Measurements from ENCODE around the gene FMNL2.
A peak's percentile ranks its signal among the peaks of the same experiment; 100 is the strongest.

Gene FMNL2

DNA sequence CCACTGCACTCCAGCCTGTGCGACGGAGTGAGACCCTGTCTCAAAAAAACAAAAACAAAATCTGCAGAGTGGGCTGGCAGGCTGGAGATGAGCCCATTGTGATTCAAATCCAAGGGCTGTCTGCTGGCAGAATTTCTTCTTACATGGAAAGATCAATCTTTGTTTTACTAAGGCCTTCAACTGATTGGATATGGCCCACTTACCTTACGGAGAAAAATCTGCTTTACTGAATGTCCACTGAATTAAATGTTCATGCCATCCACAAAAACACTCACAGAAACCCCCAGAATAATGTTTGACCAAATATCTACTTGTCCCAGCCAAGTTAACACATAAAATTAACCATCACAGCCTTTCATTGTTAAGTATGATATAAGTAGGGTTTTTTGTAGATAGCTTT lies 8.3 kb upstream of the FMNL2 start:
- no peak overlapping the region for H3K4me3 ChIP-seq (ENCODE audit: low read depth, low read length)
- TF ChIP-seq, protein P1, sequence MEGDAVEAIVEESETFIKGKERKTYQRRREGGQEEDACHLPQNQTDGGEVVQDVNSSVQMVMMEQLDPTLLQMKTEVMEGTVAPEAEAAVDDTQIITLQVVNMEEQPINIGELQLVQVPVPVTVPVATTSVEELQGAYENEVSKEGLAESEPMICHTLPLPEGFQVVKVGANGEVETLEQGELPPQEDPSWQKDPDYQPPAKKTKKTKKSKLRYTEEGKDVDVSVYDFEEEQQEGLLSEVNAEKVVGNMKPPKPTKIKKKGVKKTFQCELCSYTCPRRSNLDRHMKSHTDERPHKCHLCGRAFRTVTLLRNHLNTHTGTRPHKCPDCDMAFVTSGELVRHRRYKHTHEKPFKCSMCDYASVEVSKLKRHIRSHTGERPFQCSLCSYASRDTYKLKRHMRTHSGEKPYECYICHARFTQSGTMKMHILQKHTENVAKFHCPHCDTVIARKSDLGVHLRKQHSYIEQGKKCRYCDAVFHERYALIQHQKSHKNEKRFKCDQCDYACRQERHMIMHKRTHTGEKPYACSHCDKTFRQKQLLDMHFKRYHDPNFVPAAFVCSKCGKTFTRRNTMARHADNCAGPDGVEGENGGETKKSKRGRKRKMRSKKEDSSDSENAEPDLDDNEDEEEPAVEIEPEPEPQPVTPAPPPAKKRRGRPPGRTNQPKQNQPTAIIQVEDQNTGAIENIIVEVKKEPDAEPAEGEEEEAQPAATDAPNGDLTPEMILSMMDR (IDR thresholded peaks at IDR 0.05; ENCODE audit: insufficient read depth, low read length, missing control alignments) = no peak
- ChIA-PET POLR2A (no interaction called here), CTCF (no interaction called here)
- DNase-seq (ENCODE audit: low read depth, low spot score) = no peak

- CTCF ChIA-PET = no interaction called here
- no peak for DNase-seq (ENCODE audit: low read depth, low spot score)
- TF ChIP-seq, protein P1 (IDR thresholded peaks at IDR 0.05; ENCODE audit: insufficient read depth, low read length, missing control alignments) = no peak
- POLR2A ChIA-PET = no interaction called here
- H3K4me3 ChIP-seq (ENCODE audit: low read depth, low read length) = no peak overlapping the region
Observed at GRCh38 chr2:152328013-152328412, 7.0 kb upstream of the FMNL2 start.

DNA sequence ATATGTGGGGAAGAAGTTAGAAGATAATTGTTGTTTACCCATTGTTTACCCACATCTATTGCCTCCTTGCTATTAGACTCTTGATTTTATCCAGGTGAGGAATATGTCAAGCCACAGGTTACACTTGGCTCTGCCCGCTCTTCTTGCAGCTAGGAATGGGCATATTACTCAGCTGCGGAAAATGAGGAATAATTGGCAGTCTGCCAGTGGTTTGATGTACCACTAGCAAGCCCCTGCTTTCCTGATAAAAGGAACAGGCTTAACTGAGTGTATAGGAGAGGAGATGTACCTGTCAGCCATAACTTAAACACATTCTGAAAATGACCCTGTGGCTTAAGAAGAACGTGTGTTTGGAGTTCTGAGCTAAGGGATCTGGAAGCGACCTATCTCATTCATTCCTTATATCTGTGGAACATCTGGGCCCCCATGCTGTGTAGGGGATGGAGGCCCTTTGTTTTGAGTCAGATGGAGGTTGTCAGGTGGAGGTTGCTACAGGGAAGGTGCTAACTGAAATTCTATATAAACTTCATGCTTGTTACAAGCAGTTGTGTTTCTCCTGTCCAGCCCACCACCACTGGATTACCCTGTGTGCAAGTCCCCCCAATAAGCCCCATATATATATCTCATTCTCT lies 4.6 kb upstream of the FMNL2 start:
- no peak for DNase-seq (ENCODE audit: low read depth, low spot score)
- no peak overlapping the region for H3K4me3 ChIP-seq (ENCODE audit: low read depth, low read length)
- TF ChIP-seq, protein P1 (IDR thresholded peaks at IDR 0.05; ENCODE audit: insufficient read depth, low read length, missing control alignments) = no peak
- ChIA-PET CTCF (no interaction called here), POLR2A (no interaction called here)

DNA sequence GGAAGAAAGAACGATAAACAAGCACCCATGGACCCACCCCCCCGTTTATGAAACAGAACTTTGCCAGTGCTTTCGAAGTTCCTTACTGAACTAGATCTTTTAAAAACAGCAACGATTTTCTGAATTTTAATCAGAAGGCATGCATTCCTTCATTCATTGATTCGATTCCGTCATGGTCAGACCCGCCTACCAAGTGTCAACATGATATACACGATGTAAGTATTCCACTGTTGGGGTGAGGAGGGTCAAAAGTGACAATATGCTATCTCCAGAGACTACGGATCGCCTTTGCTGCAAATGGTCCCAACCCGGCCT lies 316 bp upstream of the FMNL2 start:
- ChIA-PET CTCF (interaction anchor here (1.1 kb wide), 1 partner anchor 301 kb away, joined by 4 read pairs; no protein-coding TSS in a partner anchor), POLR2A (interaction anchor here (0.6 to 2.5 kb wide), 2 partner anchors 20 to 251 kb away, joined by 4 to 8 read pairs; no protein-coding TSS in a partner anchor)
- TF ChIP-seq, protein P1 (IDR thresholded peaks at IDR 0.05; ENCODE audit: insufficient read depth, low read length, missing control alignments) = no peak
- H3K4me3 ChIP-seq (ENCODE audit: low read depth, low read length) = peak overlapping the region; percentile 80
- DNase-seq (ENCODE audit: low read depth, low spot score) = no peak

DNA sequence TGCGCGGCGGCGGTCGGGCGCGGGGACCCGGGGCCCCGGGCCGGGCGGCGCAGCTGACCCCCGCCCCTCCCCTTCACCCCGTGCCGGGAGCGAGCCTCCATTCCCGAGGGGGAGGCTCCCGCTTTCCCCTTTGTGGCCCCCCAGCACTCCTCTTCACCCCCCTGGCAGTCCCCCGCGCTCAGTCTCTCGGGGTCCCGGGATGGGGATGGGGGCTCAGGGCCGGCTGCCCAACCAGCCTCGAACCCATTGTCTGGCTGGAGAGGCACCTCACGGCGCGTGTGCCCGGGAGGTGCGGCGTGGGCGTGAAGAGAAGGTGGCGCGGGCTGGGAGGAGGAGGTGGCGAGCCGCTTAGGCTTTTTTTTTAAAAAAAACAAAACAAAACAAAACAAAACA lies 748 bp downstream of the FMNL2 start:
- TF ChIP-seq, protein P1 (IDR thresholded peaks at IDR 0.05; ENCODE audit: insufficient read depth, low read length, missing control alignments) = no peak
- DNase-seq (ENCODE audit: low read depth, low spot score) = no peak
- POLR2A ChIA-PET = interaction anchor here (1.2 to 2.5 kb wide), 2 partner anchors 19 to 237 kb away, joined by 3 to 8 read pairs; no protein-coding TSS in a partner anchor
- CTCF ChIA-PET = interaction anchor here (0.8 to 4.5 kb wide), 5 partner anchors 25 to 300 kb away, joined by 3 to 21 read pairs (median 3); no protein-coding TSS in a partner anchor
- H3K4me3 ChIP-seq (ENCODE audit: low read depth, low read length) = peak overlapping the region; percentile 80

DNA sequence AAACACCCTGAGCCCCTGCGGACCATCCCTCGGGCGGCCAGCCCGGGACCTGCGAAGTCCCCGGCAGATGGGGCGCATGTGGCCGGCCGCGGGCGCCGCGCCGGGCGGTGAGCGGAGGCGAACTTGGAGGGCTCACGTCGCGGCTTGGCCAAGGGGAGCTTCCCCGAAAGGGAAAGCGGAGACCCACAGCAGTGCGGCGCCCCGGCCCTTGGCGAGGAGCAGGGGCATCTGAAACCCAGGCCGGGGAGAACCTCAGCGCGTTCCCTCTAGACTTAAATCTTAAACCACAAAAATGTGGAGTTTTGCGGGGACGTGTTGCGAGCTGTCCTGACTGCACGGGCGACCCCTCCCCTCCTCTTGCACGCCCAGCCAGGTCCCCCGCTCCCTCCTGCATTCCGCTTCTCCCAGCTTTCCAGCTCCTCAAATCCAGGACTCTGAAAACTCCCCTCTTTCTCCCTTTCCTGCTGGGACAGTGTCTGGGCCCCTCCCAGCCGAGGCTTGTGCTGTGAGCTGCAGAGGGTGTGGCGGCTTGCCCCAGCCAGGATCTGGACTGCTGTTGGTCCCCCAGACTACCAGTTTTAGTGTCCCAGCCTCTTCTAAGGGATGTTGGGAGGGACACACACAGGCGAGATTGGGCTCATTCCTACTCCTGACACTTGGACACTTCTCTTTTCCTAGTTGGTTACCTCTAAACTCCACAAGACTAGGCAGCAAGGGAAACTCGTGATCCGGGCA lies 1.3 kb downstream of the FMNL2 start:
- no peak for DNase-seq (ENCODE audit: low read depth, low spot score)
- TF ChIP-seq, protein P1 (IDR thresholded peaks at IDR 0.05; ENCODE audit: insufficient read depth, low read length, missing control alignments) = no peak
- ChIA-PET CTCF (interaction anchor here (0.8 to 4.5 kb wide), 5 partner anchors 24 to 299 kb away, joined by 3 to 21 read pairs (median 3); no protein-coding TSS in a partner anchor), POLR2A (interaction anchor here (1.2 to 2.5 kb wide), 2 partner anchors 18 to 237 kb away, joined by 3 to 8 read pairs; no protein-coding TSS in a partner anchor)
- peak overlapping the region; percentile 80 for H3K4me3 ChIP-seq (ENCODE audit: low read depth, low read length)

Measured in AG04449 (cell line).